Right atrium auricular region (tissue), 2 donors: ENCODE measurements around the gene PUM2. TPM values are rescaled to one million over a fixed set of nuclear protein-coding genes. Genes with fewer than 3 reads are reported as not detected.

Source experiments
- DNase-seq: peaks from one replicate; pipeline ENCODE4 v3.0.0-alpha.2; 2019; ENCODE audit warnings: low spot score
- H3K27ac ChIP-seq, 2 donors: fragments of 200-600 bp; sonication (generic); 1 replicate in 1 of 2; 2 replicates in 1 of 2; pipeline ENCODE4 v1.5.1; 2016 to 2019
- H3K27me3 ChIP-seq, 2 donors: fragments of 200-600 bp; sonication (generic); one replicate each; pipeline versions ENCODE4 v1.5.1 to v1.6.0; 2017 to 2019
- H3K36me3 ChIP-seq: fragments of 200-600 bp; sonication (generic); one replicate; pipeline ENCODE4 v1.5.1; 2016
- H3K4me1 ChIP-seq, 2 donors: fragments of 200-600 bp; sonication (generic); one replicate each; pipeline versions ENCODE4 v1.5.1 to v1.6.0; 2017 to 2019
- H3K4me3 ChIP-seq, 2 donors: fragments of 200-600 bp; sonication (generic); 1 replicate in 1 of 2; 2 replicates in 1 of 2; pipeline ENCODE4 v1.5.1; 2017 to 2019; ENCODE audit warnings: mild to moderate bottlenecking in 1 of 2, moderate library complexity in 1 of 2
- H3K9me3 ChIP-seq, 2 donors: fragments of 200-600 bp; sonication (generic); one replicate each; pipeline ENCODE4 v1.5.1; 2019
- total RNA-seq, 2 donors: library from RNA; depleted of rRNA; stranded (reverse); fragments of >200 nt; gene quantifications; one replicate each; pipeline ENCODE4 v1.1.0, GENCODE V29; 2016
- TF ChIP-seq, protein P1 (sequence below), 2 donors: fragments of 200-600 bp; sonication (generic); IDR thresholded peaks; one replicate each; pipeline ENCODE4 v1.5.1; 2019; ENCODE audit warnings: antibody characterized with exemption in 2 of 2

PUM2 gene
- total RNA-seq, 2 donors from 2014 or later: 35.0 to 44.8 TPM

DNA sequence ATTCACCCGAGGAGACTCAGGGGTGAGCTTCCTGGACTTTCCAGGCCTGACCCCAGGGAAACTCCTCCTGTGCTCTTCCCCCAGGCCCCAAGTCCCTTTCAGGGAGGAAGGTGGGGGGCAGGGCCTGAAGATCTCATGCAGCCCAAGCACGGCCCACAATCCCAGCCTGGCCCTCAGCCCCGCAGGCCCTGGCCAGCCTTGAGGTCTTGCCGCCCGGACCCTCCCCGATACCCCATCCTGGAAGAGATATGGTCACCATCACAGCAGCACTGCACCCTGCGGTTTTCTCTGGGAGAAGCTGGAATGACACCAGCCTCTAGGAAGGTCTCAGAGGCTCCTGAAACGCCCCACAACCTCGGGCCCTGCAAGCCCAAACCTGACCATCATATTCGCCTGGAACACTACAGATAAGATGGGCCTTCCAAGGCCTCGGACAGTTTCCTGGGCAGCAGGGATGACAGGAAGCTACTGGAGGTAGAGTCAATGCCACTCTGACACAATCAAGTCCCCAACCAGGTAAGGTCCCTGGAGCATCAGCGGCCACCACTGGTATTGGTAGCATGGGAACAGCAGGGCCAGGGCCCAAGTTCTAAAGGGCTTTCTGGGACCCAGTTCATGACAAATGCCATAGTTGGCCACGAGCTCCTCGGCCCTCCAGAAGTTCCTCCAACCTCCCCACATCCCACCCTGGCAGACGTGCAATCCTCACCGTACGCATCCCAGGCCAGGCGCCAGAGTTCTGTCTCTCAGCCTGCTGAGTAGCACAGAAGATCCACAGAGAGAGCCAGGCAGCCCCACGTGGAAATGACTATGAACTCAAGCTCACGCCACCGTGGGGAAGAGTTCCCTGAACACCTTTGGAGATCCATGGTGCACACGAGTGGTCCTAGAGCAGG, 134.3 kb downstream of the PUM2 start:
- H3K4me1 ChIP-seq: no peaks in the 10 kb centered on the region
- no peak for DNase-seq
- TF ChIP-seq, protein P1, sequence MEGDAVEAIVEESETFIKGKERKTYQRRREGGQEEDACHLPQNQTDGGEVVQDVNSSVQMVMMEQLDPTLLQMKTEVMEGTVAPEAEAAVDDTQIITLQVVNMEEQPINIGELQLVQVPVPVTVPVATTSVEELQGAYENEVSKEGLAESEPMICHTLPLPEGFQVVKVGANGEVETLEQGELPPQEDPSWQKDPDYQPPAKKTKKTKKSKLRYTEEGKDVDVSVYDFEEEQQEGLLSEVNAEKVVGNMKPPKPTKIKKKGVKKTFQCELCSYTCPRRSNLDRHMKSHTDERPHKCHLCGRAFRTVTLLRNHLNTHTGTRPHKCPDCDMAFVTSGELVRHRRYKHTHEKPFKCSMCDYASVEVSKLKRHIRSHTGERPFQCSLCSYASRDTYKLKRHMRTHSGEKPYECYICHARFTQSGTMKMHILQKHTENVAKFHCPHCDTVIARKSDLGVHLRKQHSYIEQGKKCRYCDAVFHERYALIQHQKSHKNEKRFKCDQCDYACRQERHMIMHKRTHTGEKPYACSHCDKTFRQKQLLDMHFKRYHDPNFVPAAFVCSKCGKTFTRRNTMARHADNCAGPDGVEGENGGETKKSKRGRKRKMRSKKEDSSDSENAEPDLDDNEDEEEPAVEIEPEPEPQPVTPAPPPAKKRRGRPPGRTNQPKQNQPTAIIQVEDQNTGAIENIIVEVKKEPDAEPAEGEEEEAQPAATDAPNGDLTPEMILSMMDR (IDR thresholded peaks at IDR 0.05): no peak
- no peak overlapping the region for H3K4me3 ChIP-seq
- H3K9me3 ChIP-seq: no peaks in the 10 kb centered on the region
- no peak overlapping the region for H3K27ac ChIP-seq
- no peaks in the 10 kb centered on the region for H3K36me3 ChIP-seq
- H3K27me3 ChIP-seq: no peaks in the 10 kb centered on the region

DNA sequence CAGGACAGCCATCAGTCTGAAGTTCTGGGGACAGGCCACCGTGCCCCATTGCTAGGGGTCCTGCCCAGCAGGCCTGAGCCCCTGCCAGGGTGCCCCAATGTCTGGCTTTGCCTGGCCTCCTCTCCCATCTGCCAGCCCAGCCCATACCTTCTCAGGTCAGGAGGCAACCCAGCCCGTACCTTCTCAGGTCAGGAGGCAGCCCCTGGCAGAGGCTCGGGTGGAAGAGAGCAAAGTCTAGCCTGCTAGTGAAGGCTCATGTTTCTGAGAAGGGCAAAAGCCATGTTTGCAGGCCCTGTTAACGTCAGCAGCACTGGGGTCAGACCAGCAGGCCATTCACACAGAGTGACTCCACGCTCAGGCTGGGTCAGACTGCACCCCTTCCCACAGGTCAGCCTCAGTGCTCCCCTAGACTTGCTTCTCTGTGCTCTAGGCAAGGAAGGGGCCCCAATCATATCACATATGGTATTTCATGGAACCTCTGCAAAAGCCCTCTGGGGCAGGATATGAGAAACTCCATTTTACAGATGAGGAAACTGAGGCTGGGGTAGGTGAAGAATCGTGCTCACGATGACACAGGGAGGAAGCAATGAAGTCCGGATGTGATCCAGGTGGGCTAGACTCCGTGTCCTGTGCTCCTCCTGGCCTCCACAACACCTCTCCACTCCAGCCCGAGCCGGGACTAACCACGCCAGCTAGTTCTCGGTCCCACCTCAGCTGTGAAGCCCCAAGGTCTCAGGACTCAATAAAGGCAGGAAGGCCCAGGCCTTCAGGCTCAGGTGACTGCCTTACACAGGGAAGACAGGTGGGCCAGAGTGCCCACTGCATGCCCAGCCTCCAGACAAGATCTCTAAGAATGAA, 135.2 kb downstream of the PUM2 start:
- Histone ChIP-seq H3K4me1 (no peaks in the 10 kb centered on the region), H3K9me3 (no peaks in the 10 kb centered on the region), H3K27me3 (no peaks in the 10 kb centered on the region), H3K4me3 (no peak overlapping the region), H3K36me3 (no peaks in the 10 kb centered on the region), H3K27ac (no peak overlapping the region)
- no peak for DNase-seq
- TF ChIP-seq, protein P1 (IDR thresholded peaks at IDR 0.05): no peak

DNA sequence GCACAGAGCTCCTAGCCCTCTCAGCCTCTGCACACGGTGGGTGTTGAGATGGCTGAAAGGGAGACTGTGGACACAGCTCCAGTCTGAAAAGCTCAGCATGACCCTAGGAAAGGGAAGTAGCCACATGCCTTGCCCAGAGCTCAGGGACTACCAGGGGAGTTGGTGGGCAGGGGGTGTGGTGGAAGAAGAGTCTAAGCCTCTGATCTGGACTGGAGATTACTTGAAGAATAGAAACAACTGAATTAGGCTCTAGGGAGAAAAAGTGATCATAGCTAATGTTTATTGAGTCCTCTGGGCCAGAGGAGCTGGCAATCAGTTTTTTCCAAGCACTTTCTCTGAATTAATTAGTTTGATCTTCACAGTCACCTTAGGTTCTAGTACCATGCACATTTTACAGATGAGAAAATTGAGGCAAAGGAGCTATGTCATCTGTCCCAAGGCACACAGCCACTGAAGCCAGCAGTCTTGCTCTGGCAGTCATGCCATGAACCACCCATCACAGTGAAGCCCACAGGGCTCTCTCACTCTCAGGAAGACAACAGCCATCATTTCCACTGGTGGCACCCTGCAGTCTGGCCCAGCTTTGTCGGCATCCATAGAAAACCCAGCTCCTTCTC, 136.0 kb downstream of the PUM2 start:
- TF ChIP-seq, protein P1 (IDR thresholded peaks at IDR 0.05): no peak
- no peak for DNase-seq
- Histone ChIP-seq H3K4me1 (no peaks in the 10 kb centered on the region), H3K27ac (no peak overlapping the region), H3K4me3 (no peak overlapping the region), H3K36me3 (no peaks in the 10 kb centered on the region), H3K27me3 (no peaks in the 10 kb centered on the region), H3K9me3 (no peaks in the 10 kb centered on the region)

DNA sequence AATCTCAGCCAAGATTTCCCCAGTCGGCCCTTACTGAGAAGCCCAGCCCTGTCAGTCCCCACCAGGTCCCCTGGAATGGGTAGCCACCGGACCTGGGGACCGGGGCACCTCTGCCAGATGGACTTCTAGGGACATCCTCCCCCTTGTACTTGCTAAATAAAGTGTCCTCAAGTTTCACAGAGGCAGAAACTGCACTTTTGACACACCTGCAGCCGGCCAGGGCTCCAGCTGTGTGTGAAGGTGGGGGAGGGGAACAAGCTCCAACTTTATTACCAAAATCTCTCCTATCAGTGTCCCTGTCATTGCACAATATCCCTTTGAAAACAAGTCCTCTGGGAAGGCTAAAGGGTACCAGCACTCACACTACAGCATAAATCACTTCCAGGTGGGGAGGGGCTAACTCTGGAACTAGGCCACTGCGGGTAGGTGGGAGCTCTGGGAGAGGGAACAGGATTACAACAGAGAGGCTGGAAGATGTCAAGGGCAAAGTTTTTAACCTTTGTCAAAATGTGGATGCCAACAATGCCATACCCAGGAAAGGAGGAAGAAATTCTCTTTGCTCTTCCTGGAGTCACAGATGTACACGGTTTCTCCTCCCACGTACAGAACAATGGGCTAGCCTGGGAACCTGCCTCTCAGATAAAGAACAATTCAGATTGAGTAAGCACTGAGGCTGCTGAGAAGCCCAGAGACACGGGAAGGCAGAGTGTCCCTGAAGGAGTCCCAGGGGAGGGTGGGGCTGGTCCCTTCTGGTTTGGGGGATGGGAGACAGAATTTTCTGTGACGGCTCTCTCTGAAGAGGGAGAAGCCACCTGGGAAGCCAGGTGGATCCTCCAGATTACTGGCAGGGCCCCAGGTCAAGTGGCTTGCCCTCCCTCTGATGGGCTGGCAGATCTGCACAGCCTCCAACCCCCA, 136.7 kb downstream of the PUM2 start:
- Histone ChIP-seq H3K4me1 (no peaks in the 10 kb centered on the region), H3K9me3 (no peaks in the 10 kb centered on the region), H3K27me3 (no peaks in the 10 kb centered on the region), H3K36me3 (no peaks in the 10 kb centered on the region), H3K27ac (no peak overlapping the region), H3K4me3 (no peak overlapping the region)
- TF ChIP-seq, protein P1 (IDR thresholded peaks at IDR 0.05): no peak
- no peak for DNase-seq
